Activated CD8-positive, alpha-beta memory T cell treated with anti-CD3 and anti-CD28 coated beads, Interleukin-2, amount 50 U/mL, for 24 hours (primary cell): Measurements from ENCODE around the gene PRTFDC1.

Source experiments
- DNase-seq: peaks from one replicate; pipeline ENCODE4 v3.0.0-alpha.2; 2020; ENCODE audit errors: extremely low read depth

PRTFDC1 gene

DNA sequence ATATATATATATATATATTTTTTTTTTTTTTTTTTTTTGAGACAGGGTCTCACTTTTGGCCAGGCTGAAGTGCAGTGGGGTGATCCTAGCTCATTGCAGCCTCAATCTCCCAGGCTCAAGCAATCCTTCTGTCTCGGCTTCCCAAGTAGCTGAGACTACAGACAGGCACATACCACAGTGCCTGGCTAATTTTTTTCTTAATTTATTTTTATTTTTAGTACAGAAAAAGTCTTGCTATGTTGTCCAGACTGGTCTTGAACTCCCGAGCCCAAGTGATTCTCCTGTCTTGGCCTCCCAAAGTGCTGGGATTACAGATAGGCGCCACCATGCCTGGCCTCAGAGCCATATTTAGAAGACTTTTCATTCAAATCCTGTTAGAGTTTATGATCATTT is 79.6 kb downstream of the PRTFDC1 start:
- DNase-seq, result no peak

- no peak for DNase-seq
Observed at GRCh38 chr10:24872049-24872789, 80.2 kb downstream of the PRTFDC1 start.

DNA sequence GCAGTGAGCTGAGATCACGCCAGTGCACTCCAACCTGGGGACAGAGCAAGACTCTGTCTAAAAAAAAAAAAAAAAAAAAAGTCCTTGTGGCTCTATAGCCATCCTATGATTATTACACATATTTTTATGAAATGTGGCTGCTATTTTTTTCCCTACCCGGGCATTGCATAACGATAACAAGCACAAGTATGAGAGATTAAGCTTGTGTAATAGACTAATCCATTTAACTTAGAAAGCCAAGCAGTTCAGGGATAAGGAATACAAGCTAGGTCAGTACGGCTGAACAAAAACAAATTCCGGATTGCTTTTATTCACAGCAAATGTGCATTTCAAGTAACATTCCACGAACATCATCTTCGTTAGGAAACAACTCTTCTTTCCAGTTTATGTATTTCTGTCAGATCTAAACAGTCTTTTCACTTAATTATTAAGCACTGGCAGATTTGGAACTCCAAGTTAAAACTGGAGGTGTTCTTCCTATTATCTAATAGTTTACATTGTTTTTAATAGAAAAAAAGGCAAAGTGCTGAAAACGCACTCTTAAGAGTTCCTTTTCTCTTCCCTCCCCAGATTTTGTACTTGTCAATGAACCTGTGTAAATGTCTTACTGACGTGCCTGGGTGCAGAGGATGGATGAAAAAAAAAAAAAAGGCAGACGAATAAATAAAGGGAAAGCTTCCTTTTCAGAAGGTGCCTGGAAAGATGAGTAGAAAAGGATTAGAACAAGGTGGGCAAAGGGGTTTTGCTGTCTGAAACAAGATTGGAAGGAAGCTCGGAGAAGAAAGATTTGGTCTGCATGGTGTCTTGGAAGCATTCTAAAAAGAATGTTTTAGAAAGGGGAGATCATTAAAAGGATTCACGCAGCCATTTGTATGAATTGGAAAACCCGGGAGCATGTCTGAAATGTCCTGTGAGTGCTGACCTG is 81.1 kb downstream of the PRTFDC1 start:
- DNase-seq, result no peak

DNA sequence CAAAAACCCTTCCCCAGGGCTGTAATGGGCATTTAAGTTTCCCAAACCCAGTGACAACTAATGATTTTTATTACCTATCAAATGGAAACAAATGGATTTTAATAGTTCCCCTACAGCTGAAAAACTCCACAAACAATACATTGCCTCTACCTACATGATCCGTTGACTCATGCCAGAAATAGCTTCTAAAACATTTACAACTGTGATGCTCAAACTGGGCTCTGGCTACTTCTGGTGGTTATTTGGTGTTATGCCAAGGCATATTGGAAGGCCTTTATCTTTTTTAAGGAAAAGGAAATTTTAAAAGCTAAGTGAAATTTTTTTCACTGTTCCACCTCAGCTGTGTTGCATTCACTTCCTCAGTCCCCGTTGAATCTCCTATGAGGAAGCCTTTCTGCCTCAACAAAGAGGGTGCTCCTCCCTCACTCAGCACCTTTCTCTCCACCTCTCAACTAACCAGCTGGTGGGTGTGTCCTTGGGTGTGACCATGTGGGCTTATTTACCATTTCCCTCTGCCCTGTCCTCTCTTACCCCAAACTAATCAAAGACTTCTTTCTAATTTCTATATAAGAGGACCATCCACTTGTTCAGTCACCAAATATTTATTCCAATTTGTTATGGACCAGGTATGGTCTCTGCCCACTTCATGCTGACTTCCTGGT is 82.9 kb downstream of the PRTFDC1 start:
- DNase-seq, result no peak

DNA sequence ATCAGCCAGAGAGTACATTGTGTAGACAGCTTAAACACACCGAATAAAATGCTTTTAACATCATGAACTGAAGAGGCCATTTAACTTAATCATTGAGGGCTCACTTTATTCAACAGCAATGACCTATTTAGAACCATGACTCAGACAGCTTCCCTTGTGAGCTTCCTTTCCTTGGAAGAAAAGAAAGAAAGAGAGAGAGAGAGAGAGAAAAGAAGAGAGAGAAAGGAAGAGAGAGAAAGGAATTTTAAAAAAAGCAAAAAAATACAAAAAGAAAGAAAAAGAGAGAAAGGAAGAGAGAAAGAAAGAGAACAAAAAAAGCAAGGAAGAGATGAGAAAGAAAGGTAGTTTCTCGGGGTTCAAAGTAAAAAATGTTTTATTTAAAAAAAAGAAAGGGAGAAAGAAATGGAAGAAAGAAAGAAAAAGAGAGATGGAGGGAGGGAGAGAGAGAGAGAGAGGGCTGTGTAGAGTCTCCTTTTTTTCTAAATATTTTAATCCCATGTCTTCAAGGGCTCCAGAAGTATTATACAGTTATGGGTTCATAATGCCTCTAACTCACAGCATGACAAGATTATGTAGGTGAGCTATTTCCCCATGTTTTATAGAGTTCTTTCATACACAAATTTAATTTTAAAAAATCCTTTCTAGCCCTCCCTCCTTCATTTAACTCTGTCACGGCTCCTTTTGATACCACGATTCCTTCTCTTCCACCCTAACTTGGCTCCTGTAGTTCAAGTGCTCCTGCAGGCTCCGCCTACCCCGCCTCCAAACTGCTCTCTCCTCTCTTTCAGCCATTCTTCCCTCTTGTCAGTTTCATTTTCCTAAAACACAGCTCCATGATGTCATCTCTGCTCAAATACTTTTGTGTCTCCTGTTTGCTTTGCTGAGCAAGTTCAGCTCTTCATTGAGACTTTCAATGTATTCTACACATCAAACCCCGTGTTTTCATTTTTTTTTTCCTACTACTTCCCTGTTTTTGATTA is 85.5 kb downstream of the PRTFDC1 start:
- no peak for DNase-seq

- DNase-seq, result no peak
Observed at GRCh38 chr10:24865783-24866182, 86.6 kb downstream of the PRTFDC1 start.

GRCh38 chr10:24862589-24862988 is 89.8 kb downstream of the PRTFDC1 start:
- no peak for DNase-seq

DNA sequence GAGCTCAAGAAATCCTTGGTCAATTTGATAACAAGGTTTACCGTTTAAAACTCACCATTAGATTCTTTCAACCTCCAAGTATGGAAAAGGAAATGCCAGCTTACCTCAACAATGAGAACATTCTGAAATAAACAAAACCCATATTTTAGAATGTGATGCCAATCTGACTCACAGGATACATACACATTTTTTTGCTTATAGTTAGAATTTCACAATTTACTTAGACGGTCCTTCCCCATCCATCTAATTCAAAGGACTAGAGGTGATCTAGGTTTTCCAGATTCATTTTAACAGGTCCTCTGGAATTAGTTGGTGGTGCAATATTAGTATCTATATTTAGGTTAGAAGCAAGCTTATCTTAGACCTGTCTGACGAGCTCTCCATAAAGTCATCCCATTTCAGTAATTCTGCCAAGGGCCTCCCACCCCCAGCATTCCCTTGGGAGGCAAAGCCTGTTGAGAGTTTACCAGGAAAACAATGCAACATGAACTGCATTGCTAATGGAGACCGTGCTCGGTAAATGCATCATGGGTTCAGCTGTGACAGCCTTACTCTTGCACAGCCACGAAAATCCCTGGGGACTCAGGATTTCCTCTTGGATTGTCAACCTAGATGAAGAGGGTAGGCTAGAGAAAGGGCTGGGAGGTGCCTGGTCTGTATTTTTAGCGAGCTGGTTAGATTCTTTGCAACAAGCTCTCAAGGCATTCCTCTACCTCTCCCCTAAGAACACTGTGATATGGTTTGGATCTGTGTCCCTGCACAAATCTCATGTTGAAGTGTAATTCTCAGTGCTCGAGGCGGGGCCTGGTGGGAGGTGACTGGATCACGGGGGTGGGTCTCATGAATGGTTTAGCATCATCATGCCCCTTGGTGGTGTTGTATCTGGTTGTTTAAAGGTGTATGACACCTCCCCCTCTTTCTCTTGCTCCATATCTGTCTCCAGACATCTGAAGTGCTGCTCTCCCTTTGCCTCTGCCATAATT is 93.8 kb downstream of the PRTFDC1 start:
- no peak for DNase-seq

- no peak for DNase-seq
Observed at GRCh38 chr10:24857031-24857725, 95.2 kb downstream of the PRTFDC1 start.

GRCh38 chr10:24854256-24854655 is 98.2 kb downstream of the PRTFDC1 start:
- DNase-seq, result no peak

DNA sequence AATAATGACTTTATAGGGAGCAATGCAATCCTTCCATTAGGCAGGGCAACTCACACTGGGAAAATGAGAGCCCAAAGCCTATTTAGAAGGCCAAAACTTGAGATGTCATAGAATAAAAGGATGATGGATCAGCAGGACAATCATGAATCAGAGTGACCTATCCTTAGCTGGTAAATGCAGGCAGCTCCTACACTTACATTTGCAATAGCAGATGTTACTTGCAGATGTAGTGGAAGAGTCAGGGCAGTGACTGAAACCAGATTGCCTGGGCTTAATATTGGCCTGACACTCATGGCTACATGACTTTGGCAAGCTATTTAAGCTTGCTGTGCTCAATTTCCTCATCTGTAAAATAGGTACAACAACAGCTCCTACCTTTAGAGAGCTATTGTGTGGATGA is 98.7 kb downstream of the PRTFDC1 start:
- no peak for DNase-seq

- DNase-seq, result no peak
Observed at GRCh38 chr10:24851629-24852028, 100.8 kb downstream of the PRTFDC1 start.

DNA sequence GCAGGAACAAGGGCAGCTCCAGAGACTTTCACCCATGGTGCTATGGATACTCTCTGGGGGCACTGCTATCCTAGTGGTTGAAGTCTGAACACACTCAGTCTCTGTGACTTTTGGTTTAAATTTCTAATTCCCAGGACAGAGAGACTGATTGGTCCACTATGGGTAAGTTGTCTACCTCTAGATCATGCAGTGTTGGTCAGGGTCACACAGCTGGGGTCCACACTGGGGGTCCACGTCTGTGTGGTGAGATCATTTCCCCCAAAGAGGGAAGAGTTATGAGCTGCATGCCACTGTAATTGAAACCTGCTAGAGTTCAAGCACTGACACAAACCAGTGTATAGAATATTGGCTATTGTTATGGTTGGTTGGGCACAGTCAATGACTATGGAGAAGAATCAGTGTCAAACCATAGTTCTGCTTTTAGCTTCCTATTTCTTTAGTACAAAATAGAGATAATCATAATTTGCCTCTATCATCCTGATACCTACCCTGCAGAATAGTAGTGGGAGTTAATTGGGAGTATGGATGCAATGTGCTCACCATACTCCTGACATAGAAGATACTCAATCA is 101.6 kb downstream of the PRTFDC1 start:
- no peak for DNase-seq

- no peak for DNase-seq
Observed at GRCh38 chr10:24849501-24850299, 102.7 kb downstream of the PRTFDC1 start.

- no peak for DNase-seq
Observed at GRCh38 chr10:24849051-24849450, 103.4 kb downstream of the PRTFDC1 start.

- no peak for DNase-seq
Observed at GRCh38 chr10:24848195-24848594, 104.2 kb downstream of the PRTFDC1 start.

- no peak for DNase-seq
Observed at GRCh38 chr10:24847112-24848070, 105.0 kb downstream of the PRTFDC1 start.
